Vagina (tissue), 2 donors: ENCODE measurements around the gene AATK.

Experiments used
- POLR2A ChIP-seq, 2 donors: fragments of 450-650 bp; IDR thresholded peaks; one replicate each; pipeline ENCODE4 v1.6.1; 2017; ENCODE audit warnings: antibody characterized with exemption in 2 of 2, mild to moderate bottlenecking in 2 of 2, moderate library complexity in 2 of 2
- POLR2AphosphoS5 ChIP-seq, 2 donors: sonication (generic); formaldehyde crosslinking; IDR thresholded peaks; one replicate each; pipeline ENCODE4 v1.9.0; 2017; ENCODE audit warnings: antibody characterized with exemption in 2 of 2, mild to moderate bottlenecking in 2 of 2, low read depth in 1 of 2; ENCODE audit not compliant: insufficient read depth in 1 of 2
- TF ChIP-seq, protein P1 (sequence below), 3 experiments: fragments of 450-650 bp in 2 of 3; fragments of 200-600 bp in 1 of 3; sonication (generic) in 1 of 3; IDR thresholded peaks; one replicate each; pipeline ENCODE4 v1.5.1; 2017 to 2019; ENCODE audit warnings: antibody characterized with exemption in 3 of 3, mild to moderate bottlenecking in 2 of 3, moderate library complexity in 2 of 3

DNA sequence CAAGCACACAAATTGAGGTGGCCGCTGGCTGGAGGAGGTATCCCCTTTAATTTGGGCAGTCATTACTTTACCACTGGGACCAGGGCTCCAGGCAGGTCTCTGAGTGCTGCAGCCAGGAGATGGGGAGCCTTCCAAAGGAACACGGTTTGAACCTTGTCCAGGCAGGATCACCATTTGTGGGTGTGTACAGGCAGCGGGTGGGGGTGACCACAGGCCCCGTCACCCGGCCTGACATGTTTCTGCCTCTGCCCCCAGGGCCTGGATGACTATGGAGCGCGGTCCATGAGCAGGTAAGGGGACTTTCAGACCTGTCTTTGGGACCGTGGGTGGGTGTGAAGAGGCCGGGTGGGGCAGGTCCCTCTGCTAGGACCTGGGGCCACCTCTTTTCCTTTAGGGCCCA lies 57.8 kb downstream of the AATK start:
- TF ChIP-seq POLR2A (IDR thresholded peaks at IDR 0.05) (no peak), POLR2AphosphoS5 (IDR thresholded peaks at IDR 0.05; ENCODE audit: insufficient read depth in 1 of 2, low read depth in 1 of 2) (no peak)
- TF ChIP-seq, protein P1, sequence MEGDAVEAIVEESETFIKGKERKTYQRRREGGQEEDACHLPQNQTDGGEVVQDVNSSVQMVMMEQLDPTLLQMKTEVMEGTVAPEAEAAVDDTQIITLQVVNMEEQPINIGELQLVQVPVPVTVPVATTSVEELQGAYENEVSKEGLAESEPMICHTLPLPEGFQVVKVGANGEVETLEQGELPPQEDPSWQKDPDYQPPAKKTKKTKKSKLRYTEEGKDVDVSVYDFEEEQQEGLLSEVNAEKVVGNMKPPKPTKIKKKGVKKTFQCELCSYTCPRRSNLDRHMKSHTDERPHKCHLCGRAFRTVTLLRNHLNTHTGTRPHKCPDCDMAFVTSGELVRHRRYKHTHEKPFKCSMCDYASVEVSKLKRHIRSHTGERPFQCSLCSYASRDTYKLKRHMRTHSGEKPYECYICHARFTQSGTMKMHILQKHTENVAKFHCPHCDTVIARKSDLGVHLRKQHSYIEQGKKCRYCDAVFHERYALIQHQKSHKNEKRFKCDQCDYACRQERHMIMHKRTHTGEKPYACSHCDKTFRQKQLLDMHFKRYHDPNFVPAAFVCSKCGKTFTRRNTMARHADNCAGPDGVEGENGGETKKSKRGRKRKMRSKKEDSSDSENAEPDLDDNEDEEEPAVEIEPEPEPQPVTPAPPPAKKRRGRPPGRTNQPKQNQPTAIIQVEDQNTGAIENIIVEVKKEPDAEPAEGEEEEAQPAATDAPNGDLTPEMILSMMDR (IDR thresholded peaks at IDR 0.05), result no peak
